Measurements from ENCODE around the gene LPAR6. TPM values are rescaled to one million over a fixed set of nuclear protein-coding genes. Genes with fewer than 3 reads are reported as not detected.

The LPAR6 gene
- total and polyA plus RNA-seq, 8 donors, result 20.6 to 59.0 (median 47.9) TPM

DNA sequence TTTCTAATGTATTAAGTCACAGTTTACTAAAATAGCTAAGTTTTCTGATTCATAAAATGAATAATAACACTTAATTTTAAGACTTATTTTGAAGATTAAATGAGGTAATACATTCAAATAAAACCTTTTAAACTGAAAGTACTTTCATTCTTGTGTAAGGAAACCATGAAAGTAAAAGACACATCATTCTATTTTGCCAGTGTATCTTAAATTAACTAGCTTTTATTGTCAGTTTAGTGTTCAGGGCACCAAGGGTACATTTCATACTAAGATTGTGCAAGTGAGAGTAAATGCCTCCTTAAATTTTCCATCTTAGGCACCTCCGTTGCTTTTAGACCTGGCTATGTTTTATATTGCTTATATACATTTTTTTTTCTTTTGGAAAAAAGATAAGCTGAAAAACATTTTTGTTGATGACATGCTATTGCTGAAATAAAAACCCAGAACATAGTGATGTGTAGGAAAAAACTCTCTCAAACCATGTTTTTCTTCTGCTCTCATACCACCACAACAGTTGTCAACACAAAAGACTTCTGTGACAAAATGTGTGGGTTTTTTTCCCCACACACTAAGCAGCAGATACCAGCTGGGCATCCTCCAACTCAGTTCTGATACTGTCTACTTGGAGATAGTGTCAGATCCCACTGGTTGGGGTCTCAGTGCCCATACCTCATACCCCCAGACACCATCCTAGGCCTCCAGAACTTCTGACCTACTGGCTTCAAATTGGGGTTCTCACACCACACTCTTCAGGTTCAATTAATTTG lies 30.7 kb upstream of the LPAR6 start:
- no peak overlapping the region for H3K4me3 ChIP-seq
- peaks cover 7 to 33% of the 10 kb centered on the region in 2 donors for H3K4me1 ChIP-seq
- DNase-seq (no peak), ATAC-seq (no peak)
- no peaks in the 10 kb centered on the region for H3K36me3 ChIP-seq
- intact Hi-C loops (cut with DNase I), result no loop called here
- H3K9me3 ChIP-seq, result no peaks in the 10 kb centered on the region
- TF ChIP-seq, protein P1, sequence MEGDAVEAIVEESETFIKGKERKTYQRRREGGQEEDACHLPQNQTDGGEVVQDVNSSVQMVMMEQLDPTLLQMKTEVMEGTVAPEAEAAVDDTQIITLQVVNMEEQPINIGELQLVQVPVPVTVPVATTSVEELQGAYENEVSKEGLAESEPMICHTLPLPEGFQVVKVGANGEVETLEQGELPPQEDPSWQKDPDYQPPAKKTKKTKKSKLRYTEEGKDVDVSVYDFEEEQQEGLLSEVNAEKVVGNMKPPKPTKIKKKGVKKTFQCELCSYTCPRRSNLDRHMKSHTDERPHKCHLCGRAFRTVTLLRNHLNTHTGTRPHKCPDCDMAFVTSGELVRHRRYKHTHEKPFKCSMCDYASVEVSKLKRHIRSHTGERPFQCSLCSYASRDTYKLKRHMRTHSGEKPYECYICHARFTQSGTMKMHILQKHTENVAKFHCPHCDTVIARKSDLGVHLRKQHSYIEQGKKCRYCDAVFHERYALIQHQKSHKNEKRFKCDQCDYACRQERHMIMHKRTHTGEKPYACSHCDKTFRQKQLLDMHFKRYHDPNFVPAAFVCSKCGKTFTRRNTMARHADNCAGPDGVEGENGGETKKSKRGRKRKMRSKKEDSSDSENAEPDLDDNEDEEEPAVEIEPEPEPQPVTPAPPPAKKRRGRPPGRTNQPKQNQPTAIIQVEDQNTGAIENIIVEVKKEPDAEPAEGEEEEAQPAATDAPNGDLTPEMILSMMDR (IDR thresholded peaks at IDR 0.05), result no peak
- H3K27me3 ChIP-seq, result no peaks in the 10 kb centered on the region
- no peak overlapping the region for H3K27ac ChIP-seq

DNA sequence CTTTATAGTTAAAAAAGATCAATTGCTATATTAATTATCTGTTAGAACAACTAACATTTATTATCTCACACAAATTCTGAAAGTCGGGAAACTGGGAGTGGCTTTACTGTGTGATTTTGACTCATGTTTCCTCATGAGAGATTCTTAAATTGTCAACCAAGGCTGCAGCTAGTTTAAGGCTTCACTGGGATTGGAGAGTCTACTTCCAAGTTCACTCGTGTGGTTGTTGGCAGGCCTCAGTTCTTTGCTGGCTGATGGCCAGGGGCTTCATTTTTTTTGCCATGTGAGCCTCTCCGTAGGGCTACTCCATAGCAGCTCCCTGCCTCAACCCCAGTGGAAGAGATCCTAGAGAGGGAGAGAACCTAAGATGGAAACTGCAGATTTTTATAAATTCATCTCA lies 24.5 kb upstream of the LPAR6 start:
- no peaks in the 10 kb centered on the region for H3K36me3 ChIP-seq
- peak; percentile 79 for ATAC-seq
- H3K4me1 ChIP-seq, result peaks cover under 1 to 18% of the 10 kb centered on the region in 2 donors
- no peaks in the 10 kb centered on the region for H3K9me3 ChIP-seq
- H3K4me3 ChIP-seq, result no peak overlapping the region
- H3K27me3 ChIP-seq, result no peaks in the 10 kb centered on the region
- TF ChIP-seq, protein P1 (IDR thresholded peaks at IDR 0.05), result no peak
- peak in 3 of 4 donors; percentile 27 to 62 (median 59) for DNase-seq
- intact Hi-C loops (cut with DNase I), result no loop called here
- H3K27ac ChIP-seq, result peak overlapping the region; percentile 0 to 63

DNA sequence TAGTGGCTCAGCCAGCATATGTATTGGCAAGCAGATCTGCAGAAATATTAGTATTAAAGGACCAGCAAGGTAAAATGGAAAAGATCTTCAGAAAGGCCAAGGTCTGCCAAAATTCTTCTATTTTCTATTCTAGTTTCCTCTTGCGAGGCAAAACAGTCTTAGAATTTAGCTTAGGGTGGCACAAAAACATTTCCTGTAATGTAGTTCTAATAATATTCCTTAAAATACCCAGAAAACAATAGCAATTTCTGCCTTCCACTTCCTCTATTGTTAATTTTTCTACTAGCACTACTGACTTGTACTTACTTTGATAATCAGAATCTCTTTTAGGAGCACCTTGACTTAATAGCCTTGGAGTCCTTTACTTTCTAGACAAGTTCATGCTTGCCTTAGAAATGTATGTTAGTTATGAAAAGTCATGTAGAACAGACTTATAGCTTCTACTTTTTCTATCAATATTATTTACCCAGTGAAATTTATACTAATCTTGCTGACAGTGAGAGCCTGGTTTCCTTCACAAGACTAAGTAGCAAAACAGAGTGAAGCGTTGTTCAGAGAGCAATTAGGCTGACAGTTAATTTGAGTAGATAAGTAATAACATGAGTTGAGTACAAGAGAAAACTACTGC lies 23.9 kb upstream of the LPAR6 start:
- H3K4me3 ChIP-seq, result no peak overlapping the region
- peak overlapping the region; percentile 23 to 63 for H3K27ac ChIP-seq
- no peaks in the 10 kb centered on the region for H3K27me3 ChIP-seq
- intact Hi-C loops (cut with DNase I), result no loop called here
- TF ChIP-seq, protein P1 (IDR thresholded peaks at IDR 0.05), result no peak
- DNase-seq (no peak), ATAC-seq (peak; percentile 22)
- H3K9me3 ChIP-seq, result no peaks in the 10 kb centered on the region
- H3K4me1 ChIP-seq, result peaks cover 6 to 18% of the 10 kb centered on the region in 2 donors
- H3K36me3 ChIP-seq, result no peaks in the 10 kb centered on the region

DNA sequence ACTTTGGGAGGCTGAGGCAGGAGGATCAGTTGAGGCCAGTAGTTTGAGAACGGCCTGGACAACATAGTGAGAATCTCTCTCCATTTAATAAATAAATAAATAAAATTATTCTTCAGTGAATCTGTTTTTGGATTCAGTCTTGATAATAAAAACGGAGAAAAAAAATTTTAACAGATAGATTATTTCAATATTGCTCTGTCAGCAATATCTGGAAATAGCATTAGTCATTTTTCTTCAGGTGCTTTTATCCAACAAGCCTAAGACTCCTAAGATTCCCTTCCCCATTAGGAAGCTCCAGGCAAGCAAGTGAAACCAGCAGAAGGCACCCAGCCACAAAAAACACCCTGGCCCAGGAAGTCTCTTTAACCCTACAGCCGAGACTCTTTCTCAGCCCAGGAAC lies 21.3 kb upstream of the LPAR6 start:
- H3K27ac ChIP-seq, result no peak overlapping the region
- intact Hi-C loops (cut with DNase I), result no loop called here

More for the DNA sequence above, 21.3 kb upstream of the LPAR6 start:
- H3K4me1 ChIP-seq, result peaks cover 8 to 18% of the 10 kb centered on the region in 2 donors
- no peaks in the 10 kb centered on the region for H3K27me3 ChIP-seq
- H3K36me3 ChIP-seq, result no peaks in the 10 kb centered on the region
- H3K4me3 ChIP-seq, result no peak overlapping the region
- no peak for ATAC-seq
- TF ChIP-seq, protein P1 (IDR thresholded peaks at IDR 0.05), result no peak
- no peak for DNase-seq
- H3K9me3 ChIP-seq, result no peaks in the 10 kb centered on the region
